Stimulated activated CD8-positive, alpha-beta memory T cell treated with anti-CD3 and anti-CD28 coated beads, Interleukin-15, amount 100 ng/mL, for 4 hours (primary cell): Measurements from ENCODE around the gene TPSG1.
"Not testable (repeated sequence)": the region's sequence is repeated elsewhere in the genome, so short reads cannot be mapped to it uniquely, and the experiment has no call there.

ENCODE experiments used
- DNase-seq, 2 donors: peaks; one replicate each; pipeline ENCODE4 v3.0.0-alpha.2; 2020; ENCODE audit warnings: low read depth in 2 of 2

Gene TPSG1

DNA sequence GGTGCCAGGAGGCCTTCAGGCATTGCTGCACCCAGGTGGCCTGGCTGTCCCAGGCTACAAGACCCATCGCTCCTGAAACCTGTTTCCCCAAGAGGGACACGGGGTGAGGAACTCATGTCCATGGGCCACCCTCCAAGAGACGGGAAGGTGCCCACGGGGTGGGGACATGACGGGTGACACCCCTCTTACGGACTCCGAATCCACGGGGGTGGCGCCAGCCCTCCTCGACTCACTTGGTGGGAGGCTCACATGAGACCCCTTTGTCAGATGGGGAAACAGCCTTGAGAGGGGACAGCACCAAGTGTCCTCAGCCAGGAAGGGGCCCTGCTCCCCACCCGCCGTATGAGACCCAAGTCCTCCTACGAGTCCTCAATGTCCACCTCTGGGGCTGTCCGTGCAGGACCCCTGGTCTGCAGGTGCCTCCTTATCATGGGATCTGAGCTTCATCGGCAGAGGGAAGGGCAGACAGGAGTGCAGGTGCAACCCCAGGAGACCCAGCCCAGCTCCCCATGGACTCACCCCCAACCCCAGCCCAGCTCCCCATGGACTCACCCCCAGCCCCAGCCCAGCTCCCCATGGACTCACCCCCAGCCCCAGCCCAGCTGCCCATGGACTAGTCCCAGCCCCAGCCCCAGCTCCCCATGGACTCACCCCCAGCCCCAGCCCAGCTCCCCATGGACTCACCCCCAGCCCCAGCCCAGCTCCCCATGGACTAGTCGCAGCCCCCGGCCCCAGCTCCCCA lies 5.6 kb upstream of the TPSG1 start:
- DNase-seq, result not testable (repeated sequence)

DNA sequence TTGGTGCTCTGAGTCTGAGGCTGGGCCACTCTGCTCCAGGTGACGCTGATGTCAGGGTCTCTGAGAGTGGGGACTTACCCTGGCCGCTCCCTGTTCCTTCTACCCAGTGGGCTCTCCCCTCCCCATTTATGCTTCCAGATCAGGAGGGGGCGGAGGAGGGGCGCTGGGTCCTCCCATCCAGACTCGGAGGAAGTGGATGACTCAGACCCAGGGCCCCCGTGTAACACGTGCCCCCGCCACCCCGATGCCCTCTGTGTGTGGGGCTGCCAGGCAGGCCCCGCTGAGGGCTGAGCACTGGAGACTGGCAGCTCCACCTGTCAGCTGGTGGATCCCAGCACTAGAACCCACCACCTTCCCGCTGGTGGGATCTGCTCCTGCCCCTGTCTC lies 5.0 kb upstream of the TPSG1 start, which contains the start of gene TPSB2:
Gene TPSB2, minus strand, starts transcription at position 101 of the 387 bp plus-strand sequence. CDS start 233 bp downstream, outside the sequence.
- DNase-seq, result not testable (repeated sequence)

DNA sequence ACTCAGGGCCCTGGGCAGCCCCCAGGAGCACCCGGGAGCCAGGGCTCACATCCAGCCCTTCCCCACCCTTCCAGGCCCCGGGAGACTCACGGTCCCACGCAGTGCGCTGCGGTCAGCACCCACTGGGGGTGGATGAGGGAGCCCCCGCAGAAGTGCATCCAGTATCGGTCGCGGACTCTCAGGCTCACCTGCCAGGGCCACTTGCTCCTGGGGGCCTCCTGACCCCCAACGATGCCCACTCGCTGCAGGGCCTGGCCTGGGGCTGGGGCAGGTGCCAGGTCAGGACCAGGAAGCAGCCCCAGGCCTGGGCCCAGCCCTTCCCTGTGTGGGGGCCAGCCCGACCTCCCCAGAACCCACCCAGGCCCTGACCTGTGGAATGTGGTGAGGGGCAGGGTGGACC lies 4.4 kb upstream of the TPSG1 start:
- not testable (repeated sequence) for DNase-seq

DNA sequence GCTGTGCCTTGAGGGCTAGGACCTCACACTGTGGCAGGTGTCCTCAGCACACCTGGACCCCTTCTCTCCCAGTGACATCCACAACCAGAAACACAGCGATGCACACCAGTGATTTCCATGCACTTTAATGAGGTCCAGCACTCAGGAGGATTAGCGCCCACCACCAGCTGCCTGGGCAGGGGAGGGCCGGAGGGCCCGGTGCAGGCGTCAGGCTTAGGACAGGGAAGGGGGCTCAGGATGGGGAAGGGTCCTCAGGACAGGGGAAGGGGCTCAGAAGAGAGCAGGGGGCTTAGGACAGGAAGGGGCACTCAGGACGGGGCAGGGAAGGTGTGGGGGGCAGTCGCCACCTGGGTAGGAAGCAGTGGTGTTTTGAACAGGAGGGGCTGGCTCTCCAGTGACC lies 3.2 kb upstream of the TPSG1 start:
- DNase-seq, result not testable (repeated sequence)

DNA sequence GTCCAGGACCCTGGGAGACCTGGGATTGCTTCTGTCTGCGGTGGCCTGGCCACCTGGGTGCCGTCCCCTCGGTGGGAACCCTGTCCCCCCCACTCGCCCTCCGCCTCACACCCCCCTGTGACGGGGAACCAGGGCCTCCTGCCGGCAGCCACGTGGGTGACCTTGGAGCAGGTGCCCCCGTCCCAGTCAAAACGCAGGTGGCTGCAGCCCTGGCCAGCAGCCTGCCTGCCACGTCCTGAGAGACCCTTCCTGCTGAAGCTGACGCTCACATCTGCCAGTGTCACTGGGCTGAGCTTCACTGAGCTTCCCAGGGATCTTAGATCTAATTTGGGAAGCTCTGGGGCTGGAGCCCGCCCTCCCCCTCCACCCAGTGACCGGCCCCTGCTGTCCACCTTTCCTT lies 1.6 kb upstream of the TPSG1 start:
- DNase-seq, result not testable (repeated sequence)

DNA sequence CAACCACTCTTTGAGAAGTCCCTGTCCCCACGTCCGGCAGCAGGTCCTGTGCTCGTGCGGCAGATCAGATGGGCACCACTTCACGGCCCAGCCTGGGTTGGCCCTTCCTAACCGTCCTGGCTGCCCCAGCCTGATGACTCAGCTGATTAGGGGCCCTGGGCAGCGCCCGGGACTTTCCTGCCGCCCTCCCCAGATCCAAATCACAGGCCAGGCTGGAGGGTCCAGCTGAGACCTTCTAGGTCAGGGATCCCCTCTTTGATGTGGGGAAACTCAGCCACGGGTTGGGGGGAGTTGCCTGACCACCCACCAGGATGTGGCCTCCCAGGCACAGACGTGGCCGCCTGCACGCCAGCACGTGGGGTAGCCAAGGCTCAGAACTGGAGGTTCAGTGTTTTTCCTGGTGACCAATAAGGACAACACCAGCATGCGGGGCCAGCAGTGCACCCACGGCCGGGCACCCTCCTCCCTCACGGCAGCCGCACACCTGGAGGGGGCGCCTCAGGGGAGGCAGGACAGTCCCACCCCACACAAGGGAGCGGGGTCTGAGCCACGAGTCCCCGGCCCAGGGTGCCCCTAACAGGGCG lies 752 bp upstream of the TPSG1 start:
- not testable (repeated sequence) for DNase-seq

DNA sequence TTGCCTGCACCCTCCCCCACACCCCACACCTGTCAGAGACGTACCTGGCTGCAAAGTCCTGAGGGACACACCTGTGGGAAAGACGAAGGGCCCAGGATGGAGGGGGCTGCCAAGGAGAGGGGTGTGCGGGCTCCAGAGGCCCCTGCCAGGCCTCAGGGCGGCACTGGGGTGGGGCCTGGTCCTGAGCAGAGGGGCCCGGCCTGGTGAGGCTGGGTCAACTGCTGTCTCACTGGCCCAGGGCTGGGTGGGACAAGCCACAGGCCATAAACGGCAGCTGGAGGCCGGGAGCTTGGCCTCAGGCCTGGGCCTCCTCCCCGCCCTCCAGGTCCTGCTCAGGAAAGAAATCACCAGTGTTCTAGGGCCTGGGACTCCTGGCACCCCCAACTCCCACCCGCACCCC lies 510 bp downstream of the TPSG1 start:
- no peak for DNase-seq

DNA sequence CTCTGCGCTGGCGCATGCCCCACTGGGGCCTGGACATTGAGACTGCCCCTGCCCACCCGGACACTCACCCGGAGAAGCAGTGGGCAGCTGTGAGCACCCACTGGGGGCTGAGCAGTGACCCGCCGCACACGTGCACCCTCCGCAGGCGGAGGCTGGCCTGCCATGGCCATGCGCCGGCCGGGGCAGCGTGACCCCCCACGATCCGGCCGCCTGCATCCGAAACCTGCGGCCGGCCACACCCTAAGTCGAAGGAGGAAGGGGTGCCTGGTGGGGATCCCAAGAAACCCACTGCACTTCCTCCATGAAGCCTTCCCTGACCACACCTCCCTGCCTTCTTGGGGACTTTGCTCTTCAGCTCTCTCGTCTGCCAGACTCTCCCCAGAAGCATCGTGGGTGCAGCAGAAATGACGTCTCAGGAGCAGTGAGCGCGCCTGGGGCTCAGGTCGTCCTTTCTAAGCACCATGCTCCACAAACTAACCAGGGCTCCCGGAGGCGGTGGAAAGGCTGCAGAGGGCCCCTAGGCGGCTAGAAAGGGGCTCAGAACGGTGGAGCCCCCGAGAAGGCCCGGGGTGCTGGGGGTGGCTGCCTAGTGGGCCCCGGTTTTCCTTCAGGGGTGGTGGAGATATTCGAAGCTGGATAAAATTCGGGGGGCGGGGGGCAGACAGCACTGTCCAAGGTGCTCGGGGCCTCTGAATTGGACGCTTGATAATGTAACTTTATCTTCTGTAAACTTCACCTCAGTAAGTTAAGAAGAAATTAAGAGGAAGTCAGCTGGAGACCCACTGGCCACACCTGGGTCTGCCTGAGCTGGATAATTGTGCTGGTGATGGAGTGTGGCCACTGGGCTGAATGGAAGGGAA lies 1.5 kb downstream of the TPSG1 start:
- DNase-seq, result no peak

DNA sequence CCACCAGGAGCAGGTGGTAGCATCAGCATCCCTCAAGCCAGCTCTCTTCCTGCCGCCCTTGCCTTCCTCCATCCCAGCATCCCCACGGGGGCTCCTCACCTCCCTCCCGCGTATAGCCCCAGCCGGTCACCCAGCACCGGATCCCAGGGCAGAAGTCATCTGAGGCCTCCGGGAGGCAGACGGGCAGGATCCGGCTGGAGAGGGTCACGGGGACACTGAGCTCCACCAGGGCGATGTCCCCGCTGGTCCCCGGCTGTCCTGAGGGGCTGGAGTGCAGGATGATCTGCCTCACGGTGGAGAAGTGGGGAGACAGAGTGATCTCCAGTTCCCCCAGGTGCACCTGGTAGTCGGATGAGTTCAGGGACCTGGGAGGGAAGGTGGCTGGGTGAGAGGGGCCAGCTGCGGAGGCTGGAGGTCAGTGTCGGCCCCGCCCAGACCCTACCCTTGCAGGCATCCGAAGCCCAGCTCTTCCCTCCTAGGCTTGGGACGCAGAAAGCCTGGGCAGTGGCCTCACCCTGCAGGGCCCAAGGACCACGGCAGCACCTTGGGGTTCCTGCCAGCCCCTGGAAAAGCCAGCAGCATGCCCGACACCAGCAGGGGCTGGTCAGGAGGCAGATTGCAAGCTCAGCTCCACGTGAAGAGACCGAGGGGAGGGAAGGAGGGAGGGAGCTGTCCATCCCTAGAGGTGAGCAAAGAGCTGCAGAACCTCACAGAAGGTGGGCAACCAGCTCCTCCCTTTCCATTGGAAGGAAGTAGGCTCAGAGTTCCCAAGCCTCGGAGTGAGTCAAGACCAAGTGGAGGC lies 2.3 kb downstream of the TPSG1 start:
- DNase-seq, result no peak

DNA sequence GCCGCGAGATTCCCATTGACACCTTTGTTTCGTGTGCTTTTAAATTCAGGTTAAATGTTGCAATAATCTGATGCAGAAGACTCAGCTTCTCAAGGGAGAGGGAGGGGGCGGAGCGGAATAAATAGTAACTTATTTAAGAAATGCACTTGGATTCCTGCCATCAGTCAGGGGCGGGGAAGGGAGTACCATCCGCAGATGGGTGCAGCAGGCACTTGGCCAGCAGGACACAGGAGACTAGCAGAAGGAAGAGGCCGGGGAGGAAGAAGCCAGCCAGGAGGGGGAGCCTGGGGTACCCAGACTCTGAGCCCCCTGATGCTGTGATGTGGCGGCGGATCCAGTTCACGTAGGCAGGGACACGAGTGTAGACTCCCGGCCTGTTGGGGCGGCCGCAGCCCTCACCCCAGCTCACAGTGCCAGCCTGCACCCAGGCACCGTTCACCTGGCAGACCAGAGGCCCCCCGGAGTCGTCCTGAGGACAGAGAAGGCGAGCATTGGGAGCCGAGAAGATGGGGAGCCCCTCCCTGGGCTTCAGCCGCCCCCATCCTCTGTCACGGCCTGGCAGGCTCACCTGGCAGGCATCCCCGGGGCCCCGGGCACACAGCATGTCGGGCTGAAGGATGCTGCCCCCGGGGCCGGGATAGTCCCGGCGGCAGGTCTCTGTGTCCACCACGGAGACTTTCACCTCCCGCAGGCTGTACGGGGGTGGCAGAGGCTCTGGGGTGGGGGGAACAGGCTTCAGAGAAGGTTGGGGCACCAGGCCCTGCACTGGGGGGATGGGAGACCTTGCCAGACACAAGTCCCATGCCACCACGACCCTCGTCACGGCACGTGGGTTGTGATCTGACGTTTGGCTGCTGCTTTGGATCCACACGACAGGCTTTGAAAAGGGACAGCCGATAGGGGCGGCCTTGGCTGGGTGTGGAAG lies 3.2 kb downstream of the TPSG1 start:
- no peak for DNase-seq

DNA sequence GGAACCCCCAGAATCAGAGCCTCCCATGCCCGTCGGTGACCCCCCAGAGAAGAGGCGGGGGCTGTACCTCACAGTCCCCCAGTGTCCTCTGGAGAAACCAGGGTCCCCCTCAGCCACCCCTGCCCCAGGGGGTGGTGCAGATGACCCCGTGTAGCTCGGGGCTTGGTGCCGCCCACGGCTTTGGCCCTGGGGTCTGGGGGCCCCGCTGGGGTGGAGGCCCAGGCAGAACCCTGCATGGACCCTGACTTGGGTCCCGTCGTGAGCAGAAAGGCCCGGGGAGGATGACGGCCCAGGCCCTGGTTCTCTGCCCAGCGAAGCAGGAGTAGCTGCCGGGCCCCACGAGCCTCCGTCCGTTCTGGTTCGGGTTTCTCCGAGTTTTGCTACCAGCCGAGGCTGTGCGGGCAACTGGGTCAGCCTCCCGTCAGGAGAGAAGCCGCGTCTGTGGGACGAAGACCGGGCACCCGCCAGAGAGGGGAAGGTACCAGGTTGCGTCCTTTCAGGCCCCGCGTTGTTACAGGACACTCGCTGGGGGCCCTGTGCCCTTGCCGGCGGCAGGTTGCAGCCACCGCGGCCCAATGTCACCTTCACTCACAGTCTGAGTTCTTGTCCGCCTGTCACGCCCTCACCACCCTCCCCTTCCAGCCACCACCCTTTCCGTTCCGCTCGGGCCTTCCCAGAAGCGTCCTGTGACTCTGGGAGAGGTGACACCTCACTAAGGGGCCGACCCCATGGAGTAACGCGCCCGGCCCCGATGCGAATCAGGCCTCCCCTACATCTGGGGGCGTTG lies 4.0 kb downstream of the TPSG1 start:
- no peak for DNase-seq

DNA sequence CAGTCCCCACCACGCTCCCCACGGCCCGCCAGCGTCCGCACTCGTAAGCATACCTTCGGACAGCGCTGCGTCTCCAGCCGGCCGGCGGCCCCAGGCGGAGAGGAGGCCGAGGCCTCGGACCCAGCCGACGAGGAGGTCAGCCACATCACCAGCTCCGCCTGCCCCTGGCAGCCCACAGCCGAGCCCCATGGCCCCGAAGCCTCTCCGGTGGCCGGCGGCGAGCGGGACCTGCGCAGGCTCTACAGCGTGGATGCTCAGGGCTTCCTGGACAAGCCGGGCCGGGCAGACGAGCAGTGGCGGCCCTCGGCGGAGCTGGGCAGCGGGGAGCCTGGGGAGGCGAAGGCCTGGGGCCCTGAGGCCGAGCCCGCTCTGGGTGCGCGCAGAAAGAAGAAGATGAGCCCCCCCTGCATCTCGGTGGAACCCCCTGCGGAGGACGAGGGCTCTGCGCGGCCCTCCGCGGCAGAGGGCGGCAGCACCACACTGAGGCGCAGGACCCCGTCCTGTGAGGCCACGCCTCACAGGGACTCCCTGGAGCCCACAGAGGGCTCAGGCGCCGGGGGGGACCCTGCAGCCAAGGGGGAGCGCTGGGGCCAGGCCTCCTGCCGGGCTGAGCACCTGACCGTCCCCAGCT lies 4.9 kb downstream of the TPSG1 start:
- no peak for DNase-seq

DNA sequence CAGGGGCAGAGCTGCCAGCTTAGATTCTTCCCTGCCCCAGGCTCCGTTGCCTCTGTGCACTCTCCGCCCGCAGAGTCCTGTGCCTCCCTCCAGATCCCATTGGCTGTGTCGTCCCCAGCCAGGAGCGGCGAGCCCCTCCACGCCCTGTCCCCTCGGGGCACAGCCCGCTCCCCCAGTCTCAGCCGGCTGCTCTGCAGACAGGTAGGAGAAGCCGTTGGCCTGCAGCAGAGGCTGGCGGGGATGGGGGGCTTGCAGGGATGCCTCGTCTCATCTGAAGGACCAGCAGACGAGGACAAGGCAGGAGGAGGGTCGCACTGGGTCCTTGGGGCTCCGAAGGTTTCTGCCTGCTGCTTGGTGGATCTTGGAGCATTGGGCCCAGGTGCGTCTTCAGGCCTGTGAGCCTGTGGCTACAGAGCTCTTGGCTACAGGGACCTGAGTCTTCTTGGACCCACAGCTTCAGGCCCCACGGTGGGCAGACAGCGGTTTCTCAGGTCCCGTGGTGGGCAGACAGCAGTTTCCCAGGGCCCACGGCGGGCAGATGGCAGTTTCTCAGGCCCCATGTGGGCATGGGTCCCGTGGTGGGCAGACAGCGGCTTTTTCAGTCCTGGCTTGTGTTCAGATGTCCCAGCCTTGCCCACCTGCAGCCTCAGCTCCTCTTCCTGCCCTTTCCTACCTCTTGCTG lies 6.0 kb downstream of the TPSG1 start:
- no peak for DNase-seq

DNA sequence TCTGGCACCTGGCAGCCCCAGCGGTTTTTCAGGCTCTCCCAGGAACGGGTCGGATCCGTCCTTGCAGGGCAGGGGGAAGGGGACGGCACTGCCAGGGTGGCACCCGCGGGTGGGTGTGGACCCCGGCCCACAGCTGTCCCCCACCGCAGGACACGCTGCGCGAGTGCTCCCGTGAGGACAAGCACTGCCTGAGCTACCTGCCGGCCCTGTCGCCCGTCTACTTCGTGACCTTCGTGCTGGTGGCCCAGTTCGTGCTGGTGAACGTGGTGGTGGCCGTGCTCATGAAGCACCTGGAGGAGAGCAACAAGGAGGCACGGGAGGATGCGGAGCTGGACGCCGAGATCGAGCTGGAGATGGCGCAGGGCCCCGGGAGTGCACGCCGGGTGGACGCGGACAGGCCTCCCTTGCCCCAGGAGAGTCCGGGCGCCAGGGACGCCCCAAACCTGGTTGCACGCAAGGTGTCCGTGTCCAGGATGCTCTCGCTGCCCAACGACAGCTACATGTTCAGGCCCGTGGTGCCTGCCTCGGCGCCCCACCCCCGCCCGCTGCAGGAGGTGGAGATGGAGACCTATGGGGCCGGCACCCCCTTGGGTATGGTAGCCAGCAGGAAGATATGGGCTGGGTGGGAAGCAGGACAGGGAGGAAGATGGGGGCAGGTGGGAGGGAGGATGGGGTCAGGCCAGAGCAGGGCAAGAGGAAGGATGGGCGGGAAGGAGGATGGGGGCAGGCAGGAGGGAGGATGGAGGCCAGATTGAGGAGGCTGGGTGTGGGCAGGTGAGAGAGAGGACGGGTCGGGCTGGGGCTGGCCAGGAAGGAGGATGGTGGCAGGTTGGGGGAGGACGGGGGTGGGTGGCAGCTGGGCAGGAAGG lies 6.8 kb downstream of the TPSG1 start:
- DNase-seq, result no peak

DNA sequence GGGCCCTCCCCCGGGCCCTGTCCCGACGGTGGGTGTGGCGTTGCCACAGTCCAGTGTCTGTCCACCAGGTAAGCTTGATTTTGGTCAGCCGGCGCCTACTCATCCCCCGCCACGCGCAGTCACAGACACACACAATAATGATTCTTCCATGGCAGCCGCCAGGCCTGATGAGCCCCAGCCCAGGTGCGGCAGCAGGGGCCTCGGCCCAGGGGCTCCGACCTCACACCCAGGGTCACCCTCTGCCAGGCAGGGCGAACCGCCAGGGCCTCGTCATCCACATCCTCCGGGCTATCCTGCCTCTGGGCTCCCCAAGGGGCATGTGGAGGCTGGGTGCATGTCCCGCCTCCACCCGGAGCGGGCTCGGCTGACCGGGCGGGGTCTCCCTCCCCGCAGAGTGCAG lies 7.5 kb downstream of the TPSG1 start:
- no peak for DNase-seq

DNA sequence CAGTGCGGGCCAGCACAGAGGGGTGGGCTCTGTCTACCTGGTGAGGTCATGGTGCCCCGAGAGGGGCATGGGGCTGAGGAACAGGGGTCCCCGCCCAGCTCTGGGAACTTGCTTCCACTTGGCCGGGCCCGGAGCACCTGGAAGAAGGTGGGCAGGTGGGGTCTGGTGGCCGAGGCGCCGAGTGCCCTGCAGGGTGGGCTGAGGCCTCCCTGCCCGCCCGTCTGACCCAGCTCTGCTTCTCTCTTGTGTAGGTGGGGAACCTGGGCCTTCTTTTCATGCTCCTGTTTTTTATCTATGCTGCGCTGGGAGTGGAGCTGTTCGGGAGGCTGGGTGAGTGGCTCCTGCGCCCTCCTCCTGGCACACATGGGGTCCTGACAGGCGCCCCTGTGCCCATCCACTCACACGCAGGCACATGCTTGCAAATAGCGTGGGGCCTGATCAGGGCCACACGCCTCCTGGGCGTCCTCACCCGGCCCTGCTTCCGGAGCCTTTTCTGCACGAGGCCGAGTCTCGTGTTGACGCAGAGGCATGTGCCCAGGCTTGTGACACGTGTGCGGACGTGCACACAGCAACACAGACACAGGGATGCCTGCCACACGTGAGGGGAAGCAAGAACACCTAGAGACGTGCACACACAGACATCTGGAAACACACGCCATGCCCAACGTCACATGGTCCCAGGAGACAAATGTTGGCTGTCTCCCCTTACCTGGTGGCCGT lies 8.2 kb downstream of the TPSG1 start:
- DNase-seq, result no peak

DNA sequence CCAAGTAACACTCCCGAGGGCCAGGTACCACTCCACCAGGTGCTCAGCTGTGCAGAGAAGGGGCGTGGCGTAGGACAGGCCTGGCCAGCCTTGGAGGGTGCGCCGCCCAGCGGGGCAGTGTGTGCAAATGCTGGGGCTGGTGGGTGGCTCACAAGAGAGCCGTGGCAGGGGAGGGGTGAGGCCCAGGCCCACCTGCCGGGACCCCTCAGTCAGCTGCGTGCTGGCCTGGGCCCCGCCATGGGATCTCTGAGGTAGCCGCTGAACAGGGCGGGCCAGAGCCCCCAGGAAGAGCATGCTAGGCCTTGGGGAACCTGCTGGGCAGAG lies 8.8 kb downstream of the TPSG1 start:
- DNase-seq, result no peak
